Adipose tissue (tissue), 3 donors: ENCODE data around the gene NAGK. TPM values are rescaled to one million over a fixed set of nuclear protein-coding genes. Genes with fewer than 3 reads are reported as not detected.
"Not testable (repeated sequence)": the region's sequence is repeated elsewhere in the genome, so short reads cannot be mapped to it uniquely, and the experiment has no call there.

ENCODE experiments used
- H3K27ac ChIP-seq: one replicate; pipeline ENCODE4 v1.5.1; 2013; ENCODE audit warnings: low read depth, low read length
- WGBS, 3 donors: extraction: QIAGEN DNeasy Blood & Tissue Kit; methylation state at CpG; one replicate each; pipeline ENCODE4 v1.1.7; 2013; 5-methylcytosine and 5-hydroxymethylcytosine counted together
- polyA plus RNA-seq, 3 donors: library from polyadenylated mRNA; stranded (reverse); fragments of 200-250 nt; gene quantifications; one replicate each; pipeline ENCODE4 v1.2.3, GENCODE V29; 2013
- donor health status: healthy with polysubstance abuse.
- donor health status: Bipolar disorder and iron deficiency.
- donor health status: healthy.

Gene NAGK
- polyA plus RNA-seq, 3 donors, result 52.6 to 108 (median 90.4) TPM

GRCh38 chr2:71092491-71093260 lies 24.2 kb downstream of the NAGK start:
- H3K27ac ChIP-seq, result not testable (repeated sequence)
- WGBS, 3 donors, result 88 to 90% (median 90%) methylated on average over 33 of the region's 33 CpGs

DNA sequence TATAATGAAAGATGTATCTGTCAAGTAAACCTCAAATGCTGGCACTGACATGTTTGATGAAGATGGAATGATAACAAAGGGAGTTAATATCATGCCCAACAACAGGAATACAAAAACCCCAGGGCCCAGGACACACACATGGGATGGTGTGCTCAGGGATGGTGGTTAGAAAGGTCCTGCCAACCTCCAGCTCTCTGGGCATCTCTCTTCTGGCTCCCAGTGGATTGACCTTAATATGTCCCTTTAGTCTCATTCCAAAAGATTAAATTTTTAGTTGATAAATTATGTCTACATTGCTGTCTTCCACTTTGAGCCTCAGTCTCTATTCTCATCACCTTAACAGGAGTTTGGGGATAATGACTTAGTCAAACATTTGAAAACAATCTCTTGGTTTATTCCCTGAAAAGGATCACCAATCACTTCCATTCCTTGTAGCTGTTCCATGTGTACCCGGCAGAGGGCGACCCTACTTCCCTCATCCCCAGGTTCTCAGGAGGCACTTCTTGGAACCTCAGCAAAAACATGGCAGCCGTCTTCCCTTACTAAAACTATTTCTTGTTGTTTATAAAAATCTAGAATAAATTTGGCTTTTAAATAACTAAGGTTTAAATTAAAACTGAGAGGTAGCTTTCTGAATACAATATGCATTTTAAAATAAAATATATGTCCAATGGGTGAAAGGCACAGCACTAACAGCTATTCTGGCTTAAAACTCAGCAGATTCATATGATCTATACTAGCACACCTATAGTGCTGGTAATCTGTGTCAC lies 31.9 kb downstream of the NAGK start:
- WGBS, 3 donors, result 5 to 11% (median 11%) methylated on average over 3 of the region's 3 CpGs
- no peak overlapping the region for H3K27ac ChIP-seq

- H3K27ac ChIP-seq, result no peak overlapping the region
- WGBS, 3 donors, result 21 to 34% (median 32%) methylated on average over 2 of the region's 2 CpGs
These were observed 33.2 kb downstream of the NAGK start for GRCh38 chr2:71101656-71102055.

- 49 to 67% (median 66%) methylated on average over 6 of the region's 6 CpGs for WGBS, 3 donors
- H3K27ac ChIP-seq, result no peak overlapping the region
These were observed 34.7 kb downstream of the NAGK start for GRCh38 chr2:71102981-71103681.

DNA sequence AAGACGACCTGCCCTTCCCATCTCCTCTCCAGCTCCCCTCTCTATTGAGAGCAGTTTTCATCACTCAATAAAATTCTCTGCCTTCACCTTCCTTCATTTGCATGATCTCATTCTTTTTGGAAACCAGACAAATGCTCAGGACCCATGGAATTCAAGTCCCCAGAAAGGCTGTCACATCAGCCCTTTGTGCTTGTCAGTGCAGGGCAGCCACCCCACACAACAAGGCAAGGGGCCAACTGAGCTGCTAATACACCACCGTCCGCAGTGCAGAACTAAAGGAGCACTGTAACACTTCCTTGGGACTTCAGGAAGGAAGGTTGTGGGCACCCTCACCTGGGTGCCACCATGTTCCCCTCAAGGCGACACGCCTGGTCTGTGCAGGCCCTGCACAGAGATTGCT lies 35.4 kb downstream of the NAGK start:
- 84 to 95% (median 86%) methylated on average over 5 of the region's 5 CpGs for WGBS, 3 donors
- H3K27ac ChIP-seq, result no peak overlapping the region

- 75 to 85% (median 80%) methylated on average over 6 of the region's 6 CpGs for WGBS, 3 donors
- H3K27ac ChIP-seq, result not testable (repeated sequence)
These were observed 38.0 kb downstream of the NAGK start for GRCh38 chr2:71106463-71106862.

GRCh38 chr2:71108091-71108490 lies 39.6 kb downstream of the NAGK start:
- no peak overlapping the region for H3K27ac ChIP-seq
- 87 to 89% (median 88%) methylated on average over 2 of the region's 2 CpGs for WGBS, 3 donors

DNA sequence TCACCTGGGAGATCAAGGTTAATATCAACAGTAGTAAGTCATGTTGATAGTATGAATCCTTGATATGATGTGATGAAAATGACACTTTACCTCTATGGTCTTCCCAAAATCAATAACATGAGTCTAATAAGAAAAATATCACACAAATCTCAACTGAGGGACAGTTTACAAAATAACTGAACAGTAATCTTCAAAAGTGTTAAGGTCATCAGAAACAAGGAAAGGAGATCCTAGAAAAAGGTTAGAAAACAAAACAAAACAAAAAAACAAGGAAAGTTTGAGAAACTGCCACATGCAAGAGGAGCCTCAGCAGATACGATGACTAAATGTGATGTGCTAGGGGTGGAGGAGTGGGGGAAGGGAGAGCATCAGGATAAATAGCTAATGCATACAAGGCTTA lies 45.4 kb downstream of the NAGK start:
- no peak overlapping the region for H3K27ac ChIP-seq
- 88 to 96% (median 94%) methylated on average over 1 of the region's 1 CpG for WGBS, 3 donors

DNA sequence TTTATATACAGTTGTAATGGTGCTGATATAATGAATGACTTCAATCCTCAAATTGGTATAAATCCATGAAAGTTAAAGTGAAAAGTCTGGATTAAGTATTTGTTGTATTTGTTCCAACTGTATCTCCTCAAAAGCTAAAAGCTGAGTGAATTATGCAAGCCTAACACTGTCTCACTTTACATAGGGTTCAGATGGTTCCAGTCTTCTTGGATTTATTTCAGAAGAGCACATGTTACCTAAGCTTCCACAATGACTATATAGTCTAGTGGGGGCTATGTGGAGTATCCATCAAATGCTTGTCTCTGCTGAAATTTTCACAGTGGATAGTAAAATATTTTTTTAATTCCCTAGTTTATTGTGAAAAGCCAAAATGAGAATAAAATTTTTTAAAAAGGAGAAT lies 48.6 kb downstream of the NAGK start:
- no peak overlapping the region for H3K27ac ChIP-seq

DNA sequence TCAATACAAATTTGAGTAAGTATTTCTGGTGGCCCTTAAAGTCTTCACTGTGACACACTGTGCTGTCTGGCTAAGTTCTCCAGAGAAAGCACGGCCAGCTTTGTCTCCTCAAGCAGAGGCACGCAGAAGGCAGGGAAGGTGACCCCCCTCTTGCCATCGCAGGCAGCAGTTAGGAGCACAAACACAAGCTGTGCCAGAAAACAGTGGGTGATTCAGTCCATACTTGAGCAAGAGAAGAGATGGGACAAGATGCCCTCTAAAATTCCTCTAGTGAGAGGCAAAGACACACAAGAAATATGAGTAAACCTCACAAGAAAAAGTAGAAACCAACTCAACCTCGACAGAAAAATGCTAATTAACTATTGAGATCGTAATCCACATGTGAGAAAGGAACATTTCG lies 51.7 kb downstream of the NAGK start:
- no peak overlapping the region for H3K27ac ChIP-seq
- 76 to 88% (median 88%) methylated on average over 6 of the region's 6 CpGs for WGBS, 3 donors

- 88 to 100% (median 98%) methylated on average over 1 of the region's 1 CpG for WGBS, 3 donors
- H3K27ac ChIP-seq, result no peak overlapping the region
These were observed 53.0 kb downstream of the NAGK start for GRCh38 chr2:71121479-71121878.

GRCh38 chr2:71122387-71123298 lies 54.2 kb downstream of the NAGK start:
- no peak overlapping the region for H3K27ac ChIP-seq
- 78 to 89% (median 89%) methylated on average over 7 of the region's 7 CpGs for WGBS, 3 donors

DNA sequence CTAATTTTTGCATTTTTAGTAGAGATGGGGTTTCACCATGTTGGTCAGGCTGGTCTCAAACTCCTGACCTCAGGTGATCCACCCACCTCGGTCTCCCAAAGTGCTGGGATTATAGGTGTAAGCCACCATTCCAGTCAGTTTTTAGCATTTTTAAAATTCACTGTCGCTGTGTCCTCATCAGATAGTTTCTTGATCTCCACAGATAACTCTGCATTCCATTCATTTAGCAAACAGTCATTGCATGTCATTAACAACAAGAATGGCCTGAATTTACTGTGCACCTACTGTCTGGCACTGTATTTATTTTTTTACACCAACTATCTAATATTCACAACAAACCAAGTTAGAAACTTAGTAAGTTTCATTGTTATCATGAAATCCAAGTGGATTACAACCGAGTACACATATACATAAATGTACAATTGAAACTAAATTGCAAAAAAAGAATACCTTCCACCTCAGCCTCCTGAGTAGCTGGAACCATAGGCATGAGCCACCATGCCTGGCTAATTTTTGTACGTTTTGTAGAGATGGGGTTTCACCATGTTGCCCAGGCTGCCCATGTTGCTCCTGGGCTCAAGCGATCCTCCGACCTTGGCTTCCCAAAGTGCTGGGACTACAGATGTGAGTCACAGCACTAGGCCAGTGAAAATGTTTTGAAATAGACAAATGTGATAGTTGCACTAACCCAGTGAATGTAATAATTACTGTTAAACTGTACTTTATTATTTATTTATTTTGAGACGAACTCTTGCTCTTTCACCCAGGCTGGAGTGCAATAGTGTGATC lies 57.3 kb downstream of the NAGK start:
- 90 to 94% (median 93%) methylated on average over 7 of the region's 7 CpGs for WGBS, 3 donors

GRCh38 chr2:71126957-71127356 lies 58.5 kb downstream of the NAGK start:
- no peak overlapping the region for H3K27ac ChIP-seq
- 41 to 85% (median 74%) methylated on average over 3 of the region's 3 CpGs for WGBS, 3 donors

More for the DNA sequence above, 57.3 kb downstream of the NAGK start:
- no peak overlapping the region for H3K27ac ChIP-seq
